ENCODE data around the gene KRT33B.

DNA sequence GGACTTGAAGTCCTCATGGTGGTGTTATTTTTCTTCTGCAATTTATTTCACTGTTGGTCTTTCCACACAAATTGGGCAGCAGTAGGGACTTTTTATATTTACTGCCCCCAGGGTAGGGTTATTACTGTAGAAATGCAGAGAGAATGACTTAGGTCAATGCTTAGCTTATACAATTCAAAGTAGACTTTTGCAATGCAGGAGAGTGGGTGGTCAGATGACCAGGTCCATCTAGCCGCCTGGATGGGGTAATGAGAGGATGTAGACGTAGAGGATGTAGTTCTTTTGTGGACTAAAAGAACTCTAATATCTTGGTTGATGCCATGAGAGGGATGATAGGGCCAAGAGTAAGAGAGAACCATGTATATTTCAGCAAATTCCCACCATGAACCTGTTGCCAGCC, 51.4 kb downstream of the KRT33B start:
- no peak for TF ChIP-seq GATA2 (IDR thresholded peaks at IDR 0.05; ENCODE audit: low read depth, low read length)
- TF ChIP-seq GATA3 (IDR thresholded peaks at IDR 0.05; ENCODE audit: low read depth, low read length), result no peak

All from SH-SY5Y (cell line).